GM18870 (cell line): ENCODE measurements around the gene CLCA4.

Experiments used
- ATAC-seq: cut with Tn5 transposase; IDR thresholded peaks from one replicate; pipeline ENCODE4 v1.9.1; 2021; ENCODE audit warnings: moderate library complexity; ENCODE audit not compliant: unreplicated experiment

Gene CLCA4

GRCh38 chr1:86523670-86524354, 23.1 kb upstream of the CLCA4 start:
- ATAC-seq, result no peak

- no peak for ATAC-seq
These were observed 19.6 kb upstream of the CLCA4 start for GRCh38 chr1:86527306-86527705.

GRCh38 chr1:86530211-86530845, 16.6 kb upstream of the CLCA4 start:
- no peak for ATAC-seq

GRCh38 chr1:86537928-86538695, 8.8 kb upstream of the CLCA4 start:
- ATAC-seq, result no peak

GRCh38 chr1:86538775-86539174, 8.1 kb upstream of the CLCA4 start:
- ATAC-seq, result no peak

GRCh38 chr1:86541859-86542258, 5.0 kb upstream of the CLCA4 start:
- no peak for ATAC-seq

GRCh38 chr1:86542631-86543030, 4.2 kb upstream of the CLCA4 start:
- ATAC-seq, result no peak

GRCh38 chr1:86548839-86549238, 2.0 kb downstream of the CLCA4 start:
- ATAC-seq, result no peak

GRCh38 chr1:86551305-86551704, 4.4 kb downstream of the CLCA4 start:
- ATAC-seq, result no peak

- no peak for ATAC-seq
These were observed 5.5 kb downstream of the CLCA4 start for GRCh38 chr1:86552376-86552775.

GRCh38 chr1:86557739-86558138, 10.9 kb downstream of the CLCA4 start:
- no peak for ATAC-seq

- no peak for ATAC-seq
These were observed 17.0 kb downstream of the CLCA4 start for GRCh38 chr1:86563849-86564248.

GRCh38 chr1:86567341-86567740, 20.5 kb downstream of the CLCA4 start:
- no peak for ATAC-seq

GRCh38 chr1:86567878-86568277, 21.0 kb downstream of the CLCA4 start:
- no peak for ATAC-seq

GRCh38 chr1:86573763-86574484, 27.0 kb downstream of the CLCA4 start:
- ATAC-seq, result no peak

- ATAC-seq, result no peak
These were observed 34.4 kb downstream of the CLCA4 start for GRCh38 chr1:86581231-86581630.

- no peak for ATAC-seq
These were observed 35.3 kb downstream of the CLCA4 start for GRCh38 chr1:86582161-86582560.

GRCh38 chr1:86583032-86583431, 36.2 kb downstream of the CLCA4 start:
- ATAC-seq, result no peak

- no peak for ATAC-seq
These were observed 36.7 kb downstream of the CLCA4 start for GRCh38 chr1:86583593-86583992.

GRCh38 chr1:86594284-86594770, 47.4 kb downstream of the CLCA4 start:
- no peak for ATAC-seq

GRCh38 chr1:86596224-86596623, 49.3 kb downstream of the CLCA4 start:
- no peak for ATAC-seq
